ENCODE results near the gene SPACA7. TPM values are rescaled to one million over a fixed set of nuclear protein-coding genes. Genes with fewer than 3 reads are reported as not detected.

SPACA7 gene
- polyA plus RNA-seq, 5 donors: not detected

- no peak for DNase-seq
Observed at GRCh38 chr13:112447761-112448603, 71.8 kb downstream of the SPACA7 start.

- no peak for DNase-seq
Observed at GRCh38 chr13:112448621-112449544, 72.7 kb downstream of the SPACA7 start.

- no peak for DNase-seq
Observed at GRCh38 chr13:112449545-112449930, 73.4 kb downstream of the SPACA7 start.

GRCh38 chr13:112450118-112450903 lies 74.2 kb downstream of the SPACA7 start:
- DNase-seq: no peak

- no peak for DNase-seq
Observed at GRCh38 chr13:112450904-112451240, 74.7 kb downstream of the SPACA7 start.

GRCh38 chr13:112451512-112452379 lies 75.6 kb downstream of the SPACA7 start:
- DNase-seq: no peak

- DNase-seq: no peak
Observed at GRCh38 chr13:112452380-112453206, 76.4 kb downstream of the SPACA7 start.

- no peak for DNase-seq
Observed at GRCh38 chr13:112453207-112453829, 77.2 kb downstream of the SPACA7 start.

- DNase-seq: no peak
Observed at GRCh38 chr13:112453874-112454647, 77.9 kb downstream of the SPACA7 start.

GRCh38 chr13:112454648-112455334 lies 78.6 kb downstream of the SPACA7 start:
- no peak for DNase-seq

- DNase-seq: no peak
Observed at GRCh38 chr13:112455476-112456059, 79.4 kb downstream of the SPACA7 start.

GRCh38 chr13:112456138-112457056 lies 80.2 kb downstream of the SPACA7 start:
- no peak for DNase-seq

- no peak for DNase-seq
Observed at GRCh38 chr13:112457081-112457480, 80.9 kb downstream of the SPACA7 start.

GRCh38 chr13:112457485-112457884 lies 81.3 kb downstream of the SPACA7 start:
- no peak for DNase-seq

- no peak for DNase-seq
Observed at GRCh38 chr13:112462408-112462807, 86.3 kb downstream of the SPACA7 start.

GRCh38 chr13:112464720-112465119 lies 88.6 kb downstream of the SPACA7 start:
- DNase-seq: no peak
